ENCODE data around the gene BAIAP2L2. TPM values are rescaled to one million over a fixed set of nuclear protein-coding genes. Genes with fewer than 3 reads are reported as not detected.
A peak's percentile ranks its signal among the peaks of the same experiment; 100 is the strongest.

The BAIAP2L2 gene
- total and polyA plus RNA-seq, 8 donors: 0.56 to 13.8 (median 1.1) TPM

GRCh38 chr22:38115423-38116205, 5.1 kb upstream of the BAIAP2L2 start:
- no peak for FAIRE-seq

GRCh38 chr22:38114484-38115398, 4.3 kb upstream of the BAIAP2L2 start:
- no peak overlapping the region for H3K27ac ChIP-seq
- H3K4me1 ChIP-seq: no peaks in the 10 kb centered on the region
- WGBS, 2 donors: 48 to 52% methylated on average over 30 to 32 of the region's 32 CpGs
- intact Hi-C loops (cut with DNase I): no loop called here
- H3K36me3 ChIP-seq: no peaks in the 10 kb centered on the region
- H3K9me3 ChIP-seq: no peaks in the 10 kb centered on the region
- H3K4me3 ChIP-seq: no peak overlapping the region
- H3K27me3 ChIP-seq: no peaks in the 10 kb centered on the region
- ATAC-seq (peak; percentile 83 to 96 (median 91)), FAIRE-seq (no peak), DNase-seq (peak; percentile 65 to 98 (median 86))
- TF ChIP-seq CTCF (IDR thresholded peaks at IDR 0.05): peak; percentile 92 to 97 (median 96)

More at GRCh38 chr22:38115423-38116205, 5.1 kb upstream of the BAIAP2L2 start:
- ATAC-seq (no peak), DNase-seq (peak in 1 of 6 donors; percentile 63)
- no peaks in the 10 kb centered on the region for H3K27me3 ChIP-seq
- 95 to 97% methylated on average over 31 of the region's 31 CpGs for WGBS, 2 donors
- H3K9me3 ChIP-seq: no peaks in the 10 kb centered on the region
- H3K36me3 ChIP-seq: no peaks in the 10 kb centered on the region
- no peak overlapping the region for H3K27ac ChIP-seq
- TF ChIP-seq CTCF (IDR thresholded peaks at IDR 0.05): no peak
- intact Hi-C loops (cut with DNase I): no loop called here
- no peaks in the 10 kb centered on the region for H3K4me1 ChIP-seq
- H3K4me3 ChIP-seq: no peak overlapping the region

GRCh38 chr22:38112381-38112780, 1.9 kb upstream of the BAIAP2L2 start:
- Histone ChIP-seq H3K27ac (no peak overlapping the region), H3K9me3 (no peaks in the 10 kb centered on the region), H3K4me3 (no peak overlapping the region), H3K36me3 (no peaks in the 10 kb centered on the region), H3K27me3 (no peaks in the 10 kb centered on the region), H3K4me1 (peaks cover 5 to 9% (median 8%) of the 10 kb centered on the region in 3 donors)
- 95 to 99% methylated on average over 21 to 22 of the region's 22 CpGs for WGBS, 2 donors
- no peak for TF ChIP-seq CTCF (IDR thresholded peaks at IDR 0.05)
- ATAC-seq (no peak), FAIRE-seq (no peak), DNase-seq (peak in 1 of 6 donors; percentile 75)
- intact Hi-C loops (cut with DNase I): no loop called here

GRCh38 chr22:38111925-38112355, 1.5 kb upstream of the BAIAP2L2 start:
- no peak for FAIRE-seq
- peak in 1 of 6 donors; percentile 75 for DNase-seq
- Histone ChIP-seq H3K4me3 (no peak overlapping the region), H3K36me3 (no peaks in the 10 kb centered on the region), H3K9me3 (no peaks in the 10 kb centered on the region), H3K4me1 (peaks cover 5 to 11% (median 10%) of the 10 kb centered on the region in 3 donors), H3K27me3 (no peaks in the 10 kb centered on the region), H3K27ac (no peak overlapping the region)
- ATAC-seq: no peak
- no peak for TF ChIP-seq CTCF (IDR thresholded peaks at IDR 0.05)
- intact Hi-C loops (cut with DNase I): no loop called here
- 80 to 83% methylated on average over 11 of the region's 11 CpGs for WGBS, 2 donors

Data from pancreas (tissue), 10 donors.